Panc1 (cell line): Measurements from ENCODE around the gene PKIB.

Experiments used
- POLR2AphosphoS5 ChIP-seq: IDR thresholded peaks from 2 replicates; pipeline ENCODE4 v1.6.1; 2012; ENCODE audit warnings: mild to moderate bottlenecking, low read depth, low read length, moderate library complexity
- SIN3A ChIP-seq: IDR thresholded peaks from 2 replicates; pipeline ENCODE4 v1.6.1; 2012; ENCODE audit warnings: low read depth, mild to moderate bottlenecking, low read length, moderate library complexity, borderline replicate concordance; ENCODE audit not compliant: insufficient read depth
- TCF7L2 ChIP-seq: IDR thresholded peaks from 2 replicates; pipeline ENCODE4 v1.6.1; 2011; ENCODE audit warnings: mild to moderate bottlenecking, low read depth, low read length, inconsistent platforms
- TF ChIP-seq, protein P1 (sequence below): fragments of 450-650 bp; IDR thresholded peaks from 2 replicates; pipeline ENCODE4 v1.5.1; 2017; ENCODE audit warnings: mild to moderate bottlenecking
- TF ChIP-seq, protein P2 (sequence below), 2 experiments: IDR thresholded peaks; 2 replicates each; pipeline ENCODE4 v1.6.1; 2011 to 2012; ENCODE audit warnings: low read depth in 2 of 2, control low read depth in 1 of 2, low read length in 1 of 2, mild to moderate bottlenecking in 1 of 2, moderate library complexity in 1 of 2; ENCODE audit not compliant: insufficient read depth in 1 of 2

DNA sequence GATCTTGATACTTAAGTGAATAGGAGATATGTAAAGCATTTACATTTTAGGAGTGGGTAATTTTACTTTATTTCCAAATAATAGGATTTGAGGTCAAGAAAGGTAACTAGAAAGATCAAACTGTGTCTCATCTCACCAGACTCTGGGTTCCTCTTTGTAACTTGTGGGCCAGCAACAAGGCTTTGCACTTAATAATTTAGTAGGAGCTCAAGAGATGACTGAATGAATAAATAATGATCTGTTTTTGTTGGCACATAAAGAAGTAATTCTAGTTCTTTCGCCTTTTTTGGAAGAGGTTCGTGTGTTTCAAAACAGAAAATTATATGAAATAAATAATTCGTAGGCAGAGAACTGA, 101.9 kb downstream of the PKIB start:
- TF ChIP-seq, protein P1, sequence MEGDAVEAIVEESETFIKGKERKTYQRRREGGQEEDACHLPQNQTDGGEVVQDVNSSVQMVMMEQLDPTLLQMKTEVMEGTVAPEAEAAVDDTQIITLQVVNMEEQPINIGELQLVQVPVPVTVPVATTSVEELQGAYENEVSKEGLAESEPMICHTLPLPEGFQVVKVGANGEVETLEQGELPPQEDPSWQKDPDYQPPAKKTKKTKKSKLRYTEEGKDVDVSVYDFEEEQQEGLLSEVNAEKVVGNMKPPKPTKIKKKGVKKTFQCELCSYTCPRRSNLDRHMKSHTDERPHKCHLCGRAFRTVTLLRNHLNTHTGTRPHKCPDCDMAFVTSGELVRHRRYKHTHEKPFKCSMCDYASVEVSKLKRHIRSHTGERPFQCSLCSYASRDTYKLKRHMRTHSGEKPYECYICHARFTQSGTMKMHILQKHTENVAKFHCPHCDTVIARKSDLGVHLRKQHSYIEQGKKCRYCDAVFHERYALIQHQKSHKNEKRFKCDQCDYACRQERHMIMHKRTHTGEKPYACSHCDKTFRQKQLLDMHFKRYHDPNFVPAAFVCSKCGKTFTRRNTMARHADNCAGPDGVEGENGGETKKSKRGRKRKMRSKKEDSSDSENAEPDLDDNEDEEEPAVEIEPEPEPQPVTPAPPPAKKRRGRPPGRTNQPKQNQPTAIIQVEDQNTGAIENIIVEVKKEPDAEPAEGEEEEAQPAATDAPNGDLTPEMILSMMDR: no peak
- no peak for TF ChIP-seq POLR2AphosphoS5
- TF ChIP-seq, protein P2, sequence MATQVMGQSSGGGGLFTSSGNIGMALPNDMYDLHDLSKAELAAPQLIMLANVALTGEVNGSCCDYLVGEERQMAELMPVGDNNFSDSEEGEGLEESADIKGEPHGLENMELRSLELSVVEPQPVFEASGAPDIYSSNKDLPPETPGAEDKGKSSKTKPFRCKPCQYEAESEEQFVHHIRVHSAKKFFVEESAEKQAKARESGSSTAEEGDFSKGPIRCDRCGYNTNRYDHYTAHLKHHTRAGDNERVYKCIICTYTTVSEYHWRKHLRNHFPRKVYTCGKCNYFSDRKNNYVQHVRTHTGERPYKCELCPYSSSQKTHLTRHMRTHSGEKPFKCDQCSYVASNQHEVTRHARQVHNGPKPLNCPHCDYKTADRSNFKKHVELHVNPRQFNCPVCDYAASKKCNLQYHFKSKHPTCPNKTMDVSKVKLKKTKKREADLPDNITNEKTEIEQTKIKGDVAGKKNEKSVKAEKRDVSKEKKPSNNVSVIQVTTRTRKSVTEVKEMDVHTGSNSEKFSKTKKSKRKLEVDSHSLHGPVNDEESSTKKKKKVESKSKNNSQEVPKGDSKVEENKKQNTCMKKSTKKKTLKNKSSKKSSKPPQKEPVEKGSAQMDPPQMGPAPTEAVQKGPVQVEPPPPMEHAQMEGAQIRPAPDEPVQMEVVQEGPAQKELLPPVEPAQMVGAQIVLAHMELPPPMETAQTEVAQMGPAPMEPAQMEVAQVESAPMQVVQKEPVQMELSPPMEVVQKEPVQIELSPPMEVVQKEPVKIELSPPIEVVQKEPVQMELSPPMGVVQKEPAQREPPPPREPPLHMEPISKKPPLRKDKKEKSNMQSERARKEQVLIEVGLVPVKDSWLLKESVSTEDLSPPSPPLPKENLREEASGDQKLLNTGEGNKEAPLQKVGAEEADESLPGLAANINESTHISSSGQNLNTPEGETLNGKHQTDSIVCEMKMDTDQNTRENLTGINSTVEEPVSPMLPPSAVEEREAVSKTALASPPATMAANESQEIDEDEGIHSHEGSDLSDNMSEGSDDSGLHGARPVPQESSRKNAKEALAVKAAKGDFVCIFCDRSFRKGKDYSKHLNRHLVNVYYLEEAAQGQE (IDR thresholded peaks at IDR 0.05; ENCODE audit: insufficient read depth in 1 of 2, low read depth in 2 of 2, low read length in 1 of 2): no peak
- no peak for TF ChIP-seq TCF7L2
- no peak for TF ChIP-seq SIN3A
